Thoracic aorta (tissue), 2 donors: ENCODE data around the gene SLA2. TPM values are rescaled to one million over a fixed set of nuclear protein-coding genes. Genes with fewer than 3 reads are reported as not detected.

ENCODE experiments used
- ATAC-seq: fragments of 150-250 bp; one replicate; pipeline ENCODE4 v1.8.0; 2017; ENCODE audit warnings: low read depth; ENCODE audit not compliant: insufficient number of reproducible peaks, low FRiP score
- DNase-seq: peaks from one replicate; pipeline ENCODE4 v3.0.0-alpha.2; 2020; ENCODE audit warnings: low spot score
- H3K27ac ChIP-seq, 2 donors: fragments of 200-600 bp; sonication (generic); 1 replicate in 1 of 2; 2 replicates in 1 of 2; pipeline ENCODE4 v1.5.1; 2016; ENCODE audit warnings: mild to moderate bottlenecking in 2 of 2, moderate library complexity in 2 of 2
- H3K27me3 ChIP-seq: fragments of 200-600 bp; sonication (generic); replicated peaks from 2 replicates; pipeline ENCODE4 v1.6.0; 2016; ENCODE audit warnings: mild to moderate bottlenecking; ENCODE audit not compliant: insufficient read depth
- H3K36me3 ChIP-seq: fragments of 200-600 bp; sonication (generic); one replicate; pipeline ENCODE4 v1.5.1; 2016
- H3K4me1 ChIP-seq, 2 donors: fragments of 200-600 bp; sonication (generic); 1 replicate in 1 of 2; 2 replicates in 1 of 2; pipeline versions ENCODE4 v1.5.1 to v1.6.0; 2016; ENCODE audit warnings: low read depth in 2 of 2, mild to moderate bottlenecking in 1 of 2; ENCODE audit not compliant: control insufficient read depth in 1 of 2
- H3K4me3 ChIP-seq: fragments of 200-600 bp; sonication (generic); 2 replicates; pipeline ENCODE4 v1.5.1; 2016; ENCODE audit warnings: mild to moderate bottlenecking
- H3K9me3 ChIP-seq: fragments of 200-600 bp; sonication (generic); 2 replicates; pipeline ENCODE4 v1.5.1; 2016
- CTCF ChIP-seq: fragments of 200-600 bp; sonication (generic); IDR thresholded peaks from one replicate; pipeline ENCODE4 v1.5.1; 2019; ENCODE audit warnings: antibody characterized with exemption
- total RNA-seq, 2 donors: library from RNA; depleted of rRNA; stranded (reverse); fragments of >200 nt; gene quantifications; one replicate each; pipeline versions ENCODE4 v1.1.0 to v1.2.3, GENCODE V29; 2016

SLA2 gene
- total RNA-seq, 2 donors from 2014 or later = 1.1 TPM

DNA sequence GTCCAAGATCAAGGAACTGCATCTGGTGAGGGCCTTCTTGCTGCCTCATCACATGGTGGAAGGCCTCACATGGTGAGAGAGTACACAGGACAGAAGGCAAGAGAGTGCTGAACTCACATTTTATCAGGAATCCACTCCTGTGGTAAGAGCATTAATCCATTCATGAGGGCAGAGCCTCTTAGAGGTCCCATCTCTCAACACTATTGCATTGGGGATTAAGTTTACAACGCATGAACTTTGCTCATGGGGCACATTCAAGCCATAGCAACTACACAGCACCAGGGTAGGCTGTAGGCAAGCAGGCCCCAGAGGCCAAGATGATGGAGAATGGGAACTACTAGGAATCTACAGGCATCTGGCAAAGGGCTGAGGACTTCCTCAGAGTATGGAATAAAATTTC is 82.6 kb downstream of the SLA2 start:
- no peak for ATAC-seq
- Histone ChIP-seq H3K9me3 (no peaks in the 10 kb centered on the region), H3K36me3 (no peaks in the 10 kb centered on the region), H3K4me1 (no peaks in the 10 kb centered on the region), H3K4me3 (no peak overlapping the region), H3K27ac (no peak overlapping the region), H3K27me3 (no peaks in the 10 kb centered on the region)
- no peak for DNase-seq
- TF ChIP-seq CTCF = no peak

DNA sequence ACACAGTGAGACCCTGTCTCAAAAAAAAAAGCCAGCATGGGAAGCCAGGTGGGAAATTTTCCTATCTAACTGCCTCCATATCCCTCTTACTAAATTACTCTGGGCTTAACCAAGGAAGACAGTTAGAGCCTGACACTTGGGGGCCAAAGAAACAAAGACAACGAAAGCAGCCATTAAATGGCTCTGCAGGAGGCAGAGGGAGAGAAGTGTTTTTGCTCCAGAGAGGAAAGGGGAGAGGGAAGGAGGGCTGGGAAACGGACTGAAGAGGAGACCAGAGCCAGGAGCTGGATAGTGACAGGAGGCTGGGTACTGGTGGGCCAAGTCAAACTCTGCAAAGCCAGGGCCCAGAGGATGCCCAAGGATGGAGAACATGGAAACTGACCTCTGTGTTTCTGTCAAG is 83.3 kb downstream of the SLA2 start:
- Histone ChIP-seq H3K27me3 (no peaks in the 10 kb centered on the region), H3K4me1 (no peaks in the 10 kb centered on the region), H3K36me3 (no peaks in the 10 kb centered on the region), H3K9me3 (no peaks in the 10 kb centered on the region), H3K4me3 (no peak overlapping the region), H3K27ac (no peak overlapping the region)
- DNase-seq (no peak), ATAC-seq (no peak)
- TF ChIP-seq CTCF = no peak

Other genes with a start within 250 kb of the SLA2 start
- 1,000 to 10,000 TPM in 1 of 2 donors, 100 to 1,000 TPM in 1; 531 to 1,491 TPM for gene MYL9, start 104.7 kb downstream of the SLA2 start, total RNA-seq
- gene TGIF2, start 72.6 kb downstream of the SLA2 start, total RNA-seq = 10 to 100 TPM; 13.4 to 14.2 TPM
- gene RAB5IF, start 40.4 kb downstream of the SLA2 start, total RNA-seq = 10 to 100 TPM; 52.0 to 72.1 TPM
- 10 to 100 TPM; 50.9 to 57.7 TPM for gene NDRG3, start 99.9 kb upstream of the SLA2 start, total RNA-seq
- gene DSN1, start 127.6 kb upstream of the SLA2 start, total RNA-seq = 1 to 10 TPM; 5.6 to 6.1 TPM
- 1 to 10 TPM in 1 of 2 donors, not detected in 1; 1.6 TPM for gene TLDC2, start 229.9 kb upstream of the SLA2 start, total RNA-seq